Tibial nerve (tissue), 4 donors: ENCODE data around the gene AUTS2. TPM values are rescaled to one million over a fixed set of nuclear protein-coding genes. Genes with fewer than 3 reads are reported as not detected.

ENCODE experiments used
- DNase-seq, 2 donors: peaks; one replicate each; pipeline ENCODE4 v3.0.0-alpha.2; 2019; ENCODE audit warnings: low spot score in 2 of 2
- H3K27ac ChIP-seq, 4 donors: fragments of 200-600 bp; sonication (generic) in 3 of 4; one replicate each; pipeline ENCODE4 v1.5.1; 2017 to 2019; ENCODE audit warnings: mild to moderate bottlenecking in 1 of 4
- H3K27me3 ChIP-seq, 2 donors: fragments of 200-600 bp; sonication (generic) in 1 of 2; one replicate each; pipeline versions ENCODE4 v1.5.1 to v1.6.0; 2017 to 2019
- H3K36me3 ChIP-seq, 3 donors: fragments of 200-600 bp; sonication (generic); one replicate each; pipeline ENCODE4 v1.5.1; 2018 to 2019
- H3K4me1 ChIP-seq, 4 donors: fragments of 200-600 bp; sonication (generic) in 3 of 4; one replicate each; pipeline ENCODE4 v1.5.1; 2017 to 2019
- H3K4me3 ChIP-seq, 4 donors: fragments of 200-600 bp; sonication (generic) in 3 of 4; one replicate each; pipeline ENCODE4 v1.5.1; 2017 to 2019; ENCODE audit warnings: mild to moderate bottlenecking in 1 of 4, moderate library complexity in 1 of 4
- H3K9me3 ChIP-seq, 4 donors: fragments of 200-600 bp; sonication (generic) in 3 of 4; one replicate each; pipeline ENCODE4 v1.5.1; 2017 to 2019
- CTCF ChIP-seq, 5 experiments: fragments of 200-600 bp in 3 of 5; fragments of 450-650 bp in 2 of 5; sonication (generic) in 3 of 5; IDR thresholded peaks; one replicate each; pipeline ENCODE4 v1.5.1; 2016 to 2019; ENCODE audit warnings: antibody characterized with exemption in 5 of 5, mild to moderate bottlenecking in 3 of 5, moderate library complexity in 2 of 5
- EP300 ChIP-seq, 2 donors: sonication (generic); formaldehyde crosslinking; IDR thresholded peaks; one replicate each; pipeline ENCODE4 v1.6.1; 2017; ENCODE audit warnings: antibody characterized with exemption in 2 of 2, mild to moderate bottlenecking in 1 of 2
- POLR2A ChIP-seq, 2 donors: fragments of 450-650 bp; IDR thresholded peaks; one replicate each; pipeline ENCODE4 v1.6.1; 2017; ENCODE audit warnings: antibody characterized with exemption in 2 of 2, mild to moderate bottlenecking in 2 of 2, moderate library complexity in 2 of 2
- WGBS, 2 donors: methylation state at CpG; one replicate each; pipeline ENCODE4 v1.1.5; 2018; 5-methylcytosine and 5-hydroxymethylcytosine counted together
- total RNA-seq, 4 donors: library from RNA; depleted of rRNA; stranded (reverse); fragments of >200 nt; gene quantifications; one replicate each; pipeline ENCODE4 v1.1.0, GENCODE V29; 2016

The AUTS2 gene
- total RNA-seq, 4 donors from 2014 or later: 56.6 to 87.9 (median 71.6) TPM

- Histone ChIP-seq H3K4me3 (no peak overlapping the region), H3K36me3 (no peaks in the 10 kb centered on the region), H3K4me1 (peaks cover 0 to 4% (median 0%) of the 10 kb centered on the region in 4 donors), H3K27ac (no peak overlapping the region), H3K9me3 (no peaks in the 10 kb centered on the region), H3K27me3 (no peaks in the 10 kb centered on the region)
- WGBS, 2 donors: 57 to 67% methylated on average over 3 of the region's 3 CpGs
- DNase-seq: no peak
- TF ChIP-seq EP300 (IDR thresholded peaks at IDR 0.05) (no peak), POLR2A (IDR thresholded peaks at IDR 0.05) (no peak), CTCF (IDR thresholded peaks at IDR 0.05) (no peak)
Measured at GRCh38 chr7:70495033-70495376, 896.7 kb downstream of the AUTS2 start.

- WGBS, 2 donors: 95 to 98% methylated on average over 2 of the region's 2 CpGs
- H3K27ac ChIP-seq: no peak overlapping the region
Measured at GRCh38 chr7:70497793-70498192, 899.5 kb downstream of the AUTS2 start.

GRCh38 chr7:70498232-70498992 is 900.1 kb downstream of the AUTS2 start:
- no peaks in the 10 kb centered on the region for H3K9me3 ChIP-seq
- 66 to 71% methylated on average over 5 of the region's 5 CpGs for WGBS, 2 donors
- H3K36me3 ChIP-seq: no peaks in the 10 kb centered on the region

More at GRCh38 chr7:70497793-70498192, 899.5 kb downstream of the AUTS2 start:
- Histone ChIP-seq H3K36me3 (no peaks in the 10 kb centered on the region), H3K4me1 (peaks cover 0 to 3% (median 0%) of the 10 kb centered on the region in 4 donors), H3K9me3 (no peaks in the 10 kb centered on the region), H3K4me3 (no peak overlapping the region), H3K27me3 (no peaks in the 10 kb centered on the region)
- no peak for TF ChIP-seq EP300 (IDR thresholded peaks at IDR 0.05)
- no peak for TF ChIP-seq POLR2A (IDR thresholded peaks at IDR 0.05)
- no peak for TF ChIP-seq CTCF (IDR thresholded peaks at IDR 0.05)
- no peak for DNase-seq

GRCh38 chr7:70500261-70500660 is 902.0 kb downstream of the AUTS2 start:
- no peak overlapping the region for H3K4me3 ChIP-seq
- no peaks in the 10 kb centered on the region for H3K27me3 ChIP-seq
- H3K27ac ChIP-seq: no peak overlapping the region
- peaks cover 0 to 3% (median 0%) of the 10 kb centered on the region in 4 donors for H3K4me1 ChIP-seq
- DNase-seq: no peak
- WGBS, 2 donors: 91 to 93% methylated on average over 7 of the region's 7 CpGs
- H3K9me3 ChIP-seq: no peaks in the 10 kb centered on the region
- no peak for TF ChIP-seq EP300 (IDR thresholded peaks at IDR 0.05)
- no peak for TF ChIP-seq CTCF (IDR thresholded peaks at IDR 0.05)
- TF ChIP-seq POLR2A (IDR thresholded peaks at IDR 0.05): no peak
- H3K36me3 ChIP-seq: no peaks in the 10 kb centered on the region

More at GRCh38 chr7:70498232-70498992, 900.1 kb downstream of the AUTS2 start:
- Histone ChIP-seq H3K27me3 (no peaks in the 10 kb centered on the region), H3K4me3 (no peak overlapping the region), H3K4me1 (peaks cover 0 to 3% (median 0%) of the 10 kb centered on the region in 4 donors), H3K27ac (no peak overlapping the region)
- no peak for TF ChIP-seq POLR2A (IDR thresholded peaks at IDR 0.05)
- no peak for TF ChIP-seq CTCF (IDR thresholded peaks at IDR 0.05)
- TF ChIP-seq EP300 (IDR thresholded peaks at IDR 0.05): no peak
- DNase-seq: no peak

- no peaks in the 10 kb centered on the region for H3K36me3 ChIP-seq
- no peak overlapping the region for H3K27ac ChIP-seq
- DNase-seq: no peak
- no peaks in the 10 kb centered on the region for H3K9me3 ChIP-seq
- no peak overlapping the region for H3K4me3 ChIP-seq
- no peak for TF ChIP-seq POLR2A (IDR thresholded peaks at IDR 0.05)
- TF ChIP-seq CTCF (IDR thresholded peaks at IDR 0.05): no peak
- no peak for TF ChIP-seq EP300 (IDR thresholded peaks at IDR 0.05)
- peaks cover 0 to 3% (median 0%) of the 10 kb centered on the region in 4 donors for H3K4me1 ChIP-seq
- no peaks in the 10 kb centered on the region for H3K27me3 ChIP-seq
- 91 to 92% methylated on average over 8 of the region's 8 CpGs for WGBS, 2 donors
Measured at GRCh38 chr7:70502117-70502863, 904.0 kb downstream of the AUTS2 start.
